Measurements from ENCODE around the gene PTGES2. TPM values are rescaled to one million over a fixed set of nuclear protein-coding genes. Genes with fewer than 3 reads are reported as not detected.
"Not testable (repeated sequence)": the region's sequence is repeated elsewhere in the genome, so short reads cannot be mapped to it uniquely, and the experiment has no call there.

Gene PTGES2
- total RNA-seq, 1 donor from 2014 or later, result 39.8 TPM

GRCh38 chr9:128138001-128138400, 10.5 kb upstream of the PTGES2 start:
- Mint-ChIP-seq H3K36me3 (ENCODE audit: low read depth, unreplicated experiment) (no peaks in the 10 kb centered on the region), H3K9me3 (ENCODE audit: unreplicated experiment) (no peaks in the 10 kb centered on the region), H3K27ac (ENCODE audit: unreplicated experiment) (no peak overlapping the region), H3K27me3 (ENCODE audit: unreplicated experiment) (peaks cover 4% of the 10 kb centered on the region), H3K4me3 (ENCODE audit: unreplicated experiment) (no peak overlapping the region), H3K4me1 (ENCODE audit: unreplicated experiment) (peaks cover 6% of the 10 kb centered on the region)
- no peak for DNase-seq (ENCODE audit: low spot score)
- TF ChIP-seq, protein P1, sequence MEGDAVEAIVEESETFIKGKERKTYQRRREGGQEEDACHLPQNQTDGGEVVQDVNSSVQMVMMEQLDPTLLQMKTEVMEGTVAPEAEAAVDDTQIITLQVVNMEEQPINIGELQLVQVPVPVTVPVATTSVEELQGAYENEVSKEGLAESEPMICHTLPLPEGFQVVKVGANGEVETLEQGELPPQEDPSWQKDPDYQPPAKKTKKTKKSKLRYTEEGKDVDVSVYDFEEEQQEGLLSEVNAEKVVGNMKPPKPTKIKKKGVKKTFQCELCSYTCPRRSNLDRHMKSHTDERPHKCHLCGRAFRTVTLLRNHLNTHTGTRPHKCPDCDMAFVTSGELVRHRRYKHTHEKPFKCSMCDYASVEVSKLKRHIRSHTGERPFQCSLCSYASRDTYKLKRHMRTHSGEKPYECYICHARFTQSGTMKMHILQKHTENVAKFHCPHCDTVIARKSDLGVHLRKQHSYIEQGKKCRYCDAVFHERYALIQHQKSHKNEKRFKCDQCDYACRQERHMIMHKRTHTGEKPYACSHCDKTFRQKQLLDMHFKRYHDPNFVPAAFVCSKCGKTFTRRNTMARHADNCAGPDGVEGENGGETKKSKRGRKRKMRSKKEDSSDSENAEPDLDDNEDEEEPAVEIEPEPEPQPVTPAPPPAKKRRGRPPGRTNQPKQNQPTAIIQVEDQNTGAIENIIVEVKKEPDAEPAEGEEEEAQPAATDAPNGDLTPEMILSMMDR (IDR thresholded peaks at IDR 0.05; ENCODE audit: unreplicated experiment), result no peak

- Mint-ChIP-seq H3K9me3 (ENCODE audit: unreplicated experiment) (no peaks in the 10 kb centered on the region), H3K27me3 (ENCODE audit: unreplicated experiment) (peaks cover 6% of the 10 kb centered on the region), H3K4me3 (ENCODE audit: unreplicated experiment) (no peak overlapping the region), H3K4me1 (ENCODE audit: unreplicated experiment) (peaks cover 8% of the 10 kb centered on the region), H3K36me3 (ENCODE audit: low read depth, unreplicated experiment) (no peaks in the 10 kb centered on the region), H3K27ac (ENCODE audit: unreplicated experiment) (no peak overlapping the region)
- DNase-seq (ENCODE audit: low spot score), result no peak
- TF ChIP-seq, protein P1 (IDR thresholded peaks at IDR 0.05; ENCODE audit: unreplicated experiment), result no peak
Observed at GRCh38 chr9:128136816-128137793, 9.6 kb upstream of the PTGES2 start.

DNA sequence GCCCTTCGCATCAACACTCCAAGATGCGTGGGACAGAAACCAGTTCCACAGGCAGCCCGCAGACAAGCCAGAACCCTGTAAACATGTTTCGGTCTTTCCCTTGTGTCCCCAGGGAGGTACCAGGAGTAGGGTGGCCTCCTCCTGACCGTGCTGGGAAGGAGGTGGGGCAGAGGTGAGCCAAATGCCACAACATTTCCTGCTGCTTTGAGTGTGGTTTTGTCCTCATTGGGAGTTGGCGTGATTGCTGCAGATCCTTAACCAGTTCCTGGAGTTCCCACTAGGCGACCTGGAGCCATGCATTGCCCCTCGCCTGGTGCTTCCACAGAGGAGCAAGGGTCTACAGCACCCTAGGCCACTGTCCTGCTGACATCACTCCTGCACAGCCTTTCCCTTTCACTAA, 8.0 kb upstream of the PTGES2 start:
- not testable (repeated sequence) for H3K9me3 Mint-ChIP-seq (ENCODE audit: unreplicated experiment); H3K4me3 Mint-ChIP-seq (ENCODE audit: unreplicated experiment); H3K27ac Mint-ChIP-seq (ENCODE audit: unreplicated experiment); H3K36me3 Mint-ChIP-seq (ENCODE audit: low read depth, unreplicated experiment); DNase-seq (ENCODE audit: low spot score); H3K4me1 Mint-ChIP-seq (ENCODE audit: unreplicated experiment); H3K27me3 Mint-ChIP-seq (ENCODE audit: unreplicated experiment)

GRCh38 chr9:128132139-128132538, 4.6 kb upstream of the PTGES2 start:
- H3K9me3 Mint-ChIP-seq (ENCODE audit: unreplicated experiment); H3K4me3 Mint-ChIP-seq (ENCODE audit: unreplicated experiment); H3K36me3 Mint-ChIP-seq (ENCODE audit: low read depth, unreplicated experiment); H3K27ac Mint-ChIP-seq (ENCODE audit: unreplicated experiment); H3K4me1 Mint-ChIP-seq (ENCODE audit: unreplicated experiment); H3K27me3 Mint-ChIP-seq (ENCODE audit: unreplicated experiment); DNase-seq (ENCODE audit: low spot score): not testable (repeated sequence)

GRCh38 chr9:128131346-128131745, 3.8 kb upstream of the PTGES2 start:
- H3K27ac Mint-ChIP-seq (ENCODE audit: unreplicated experiment); H3K4me1 Mint-ChIP-seq (ENCODE audit: unreplicated experiment); H3K27me3 Mint-ChIP-seq (ENCODE audit: unreplicated experiment); H3K4me3 Mint-ChIP-seq (ENCODE audit: unreplicated experiment); DNase-seq (ENCODE audit: low spot score); H3K36me3 Mint-ChIP-seq (ENCODE audit: low read depth, unreplicated experiment); H3K9me3 Mint-ChIP-seq (ENCODE audit: unreplicated experiment): not testable (repeated sequence)

- H3K4me1 Mint-ChIP-seq (ENCODE audit: unreplicated experiment); H3K36me3 Mint-ChIP-seq (ENCODE audit: low read depth, unreplicated experiment); DNase-seq (ENCODE audit: low spot score); H3K4me3 Mint-ChIP-seq (ENCODE audit: unreplicated experiment); H3K9me3 Mint-ChIP-seq (ENCODE audit: unreplicated experiment); H3K27me3 Mint-ChIP-seq (ENCODE audit: unreplicated experiment); H3K27ac Mint-ChIP-seq (ENCODE audit: unreplicated experiment): not testable (repeated sequence)
Observed at GRCh38 chr9:128130651-128131050, 3.1 kb upstream of the PTGES2 start.

- H3K4me1 Mint-ChIP-seq (ENCODE audit: unreplicated experiment), result peaks cover 11% of the 10 kb centered on the region
- H3K27me3 Mint-ChIP-seq (ENCODE audit: unreplicated experiment); H3K27ac Mint-ChIP-seq (ENCODE audit: unreplicated experiment); H3K36me3 Mint-ChIP-seq (ENCODE audit: low read depth, unreplicated experiment); H3K9me3 Mint-ChIP-seq (ENCODE audit: unreplicated experiment); H3K4me3 Mint-ChIP-seq (ENCODE audit: unreplicated experiment): not testable (repeated sequence)
- TF ChIP-seq, protein P1 (IDR thresholded peaks at IDR 0.05; ENCODE audit: unreplicated experiment), result peak; percentile 23
- DNase-seq (ENCODE audit: low spot score), result peak; percentile 67
Observed at GRCh38 chr9:128129976-128130590, 2.6 kb upstream of the PTGES2 start.

All from endothelial cell (in vitro differentiated cells).